Astrocyte (in vitro differentiated cells and primary cell): ENCODE measurements around the gene NDUFS7. TPM values are rescaled to one million over a fixed set of nuclear protein-coding genes. Genes with fewer than 3 reads are reported as not detected.
A peak's percentile ranks its signal among the peaks of the same experiment; 100 is the strongest.

Experiments used
- DNase-seq: peaks from one replicate; pipeline ENCODE4 v3.0.0-alpha.2; 2010; ENCODE audit warnings: low read depth
- FAIRE-seq: peaks from 2 replicates; lab custom pipeline; 2011; peaks lifted over from hg19 to GRCh38; lab: Jason Lieb, UNC
- H2AFZ ChIP-seq: 2 replicates; pipeline ENCODE4 v1.6.0; 2012; ENCODE audit warnings: low read depth, low read length, inconsistent platforms
- H3K27ac ChIP-seq: 2 replicates; pipeline ENCODE4 v1.5.1; 2011; ENCODE audit warnings: low read depth, low read length, inconsistent platforms
- H3K27me3 ChIP-seq: 2 replicates; pipeline ENCODE4 v1.6.0; 2011; ENCODE audit warnings: low read length, inconsistent platforms; ENCODE audit not compliant: insufficient read depth
- H3K36me3 ChIP-seq: 2 replicates; pipeline ENCODE4 v1.5.1; 2011; ENCODE audit warnings: low read length, inconsistent platforms; ENCODE audit not compliant: insufficient read depth
- H3K4me1 ChIP-seq: 2 replicates; pipeline ENCODE4 v1.5.1; 2011; ENCODE audit warnings: low read length, inconsistent platforms; ENCODE audit not compliant: insufficient read depth
- H3K4me2 ChIP-seq: 2 replicates; pipeline ENCODE4 v1.6.0; 2012; ENCODE audit warnings: low read length, inconsistent platforms
- H3K4me3 ChIP-seq: 2 replicates; pipeline ENCODE4 v1.5.1; 2011; ENCODE audit warnings: low read depth, mild to moderate bottlenecking, low read length, inconsistent platforms; ENCODE audit not compliant: insufficient read depth
- H3K79me2 ChIP-seq: 2 replicates; pipeline ENCODE4 v1.6.0; 2012; ENCODE audit warnings: mild to moderate bottlenecking, low read length, inconsistent platforms; ENCODE audit not compliant: insufficient read depth
- H3K9ac ChIP-seq: 2 replicates; pipeline ENCODE4 v1.6.0; 2012; ENCODE audit warnings: mild to moderate bottlenecking, low read length, inconsistent platforms
- H3K9me3 ChIP-seq: 2 replicates; pipeline ENCODE4 v1.5.1; 2012; ENCODE audit warnings: low read depth, mild to moderate bottlenecking, low read length, inconsistent platforms; ENCODE audit not compliant: insufficient read depth
- H4K20me1 ChIP-seq: 2 replicates; pipeline ENCODE4 v1.6.0; 2012; ENCODE audit warnings: low read length, inconsistent platforms; ENCODE audit not compliant: insufficient read depth
- H3K27ac Mint-ChIP-seq: one replicate; pipeline ENCODE4 v1.8.0; 2021; ENCODE audit warnings: mild to moderate bottlenecking, mixed read lengths; ENCODE audit not compliant: unreplicated experiment
- H3K27me3 Mint-ChIP-seq: one replicate; pipeline ENCODE4 v1.8.0; 2021; ENCODE audit warnings: low read depth, mixed read lengths; ENCODE audit not compliant: unreplicated experiment
- H3K36me3 Mint-ChIP-seq: one replicate; pipeline ENCODE4 v1.8.0; 2021; ENCODE audit warnings: low read depth, mixed read lengths; ENCODE audit not compliant: unreplicated experiment
- H3K4me1 Mint-ChIP-seq: one replicate; pipeline ENCODE4 v1.8.0; 2021; ENCODE audit warnings: low read depth, mixed read lengths; ENCODE audit not compliant: unreplicated experiment
- H3K4me3 Mint-ChIP-seq: one replicate; pipeline ENCODE4 v1.8.0; 2021; ENCODE audit warnings: mild to moderate bottlenecking, moderate library complexity, mixed read lengths; ENCODE audit not compliant: unreplicated experiment
- H3K9me3 Mint-ChIP-seq: one replicate; pipeline ENCODE4 v1.8.0; 2021; ENCODE audit warnings: mild to moderate bottlenecking, mixed read lengths; ENCODE audit not compliant: unreplicated experiment
- EZH2 ChIP-seq: IDR thresholded peaks from 2 replicates; pipeline ENCODE4 v1.6.1; 2012; ENCODE audit warnings: mild to moderate bottlenecking, low read length, inconsistent platforms; ENCODE audit not compliant: insufficient read depth
- total RNA-seq: library from RNA; stranded (reverse); gene quantifications from 2 replicates; pipeline ENCODE4 v1.2.1, GENCODE V29; 2021
- TF ChIP-seq, protein P1 (sequence below): IDR thresholded peaks from 2 replicates; pipeline ENCODE4 v1.5.1; 2011; ENCODE audit warnings: low read depth, mild to moderate bottlenecking, inconsistent platforms, low read length, moderate library complexity; ENCODE audit not compliant: insufficient read depth

Gene NDUFS7
- total RNA-seq, 1 donor from 2014 or later, result 64.0 TPM

- Mint-ChIP-seq H3K27ac (peak overlapping the region; percentile 35), H3K27me3 (no peaks in the 10 kb centered on the region), H3K9me3 (no peaks in the 10 kb centered on the region), H3K36me3 (peaks cover 12% of the 10 kb centered on the region), H3K4me1 (peaks cover 14% of the 10 kb centered on the region), H3K4me3 (no peak overlapping the region)
- Histone ChIP-seq H3K4me3 (peak overlapping the region; percentile 53), H3K9me3 (no peaks in the 10 kb centered on the region), H3K36me3 (peaks cover 28% of the 10 kb centered on the region), H3K27ac (peak overlapping the region; percentile 91), H3K4me2 (peak overlapping the region; percentile 89), H4K20me1 (peaks cover 4% of the 10 kb centered on the region), H3K27me3 (no peaks in the 10 kb centered on the region), H3K4me1 (peaks cover 46% of the 10 kb centered on the region), H3K9ac (peak overlapping the region; percentile 81), H2AFZ (no peak overlapping the region), H3K79me2 (peaks cover 30% of the 10 kb centered on the region)
- TF ChIP-seq EZH2, result no peak
- TF ChIP-seq, protein P1, sequence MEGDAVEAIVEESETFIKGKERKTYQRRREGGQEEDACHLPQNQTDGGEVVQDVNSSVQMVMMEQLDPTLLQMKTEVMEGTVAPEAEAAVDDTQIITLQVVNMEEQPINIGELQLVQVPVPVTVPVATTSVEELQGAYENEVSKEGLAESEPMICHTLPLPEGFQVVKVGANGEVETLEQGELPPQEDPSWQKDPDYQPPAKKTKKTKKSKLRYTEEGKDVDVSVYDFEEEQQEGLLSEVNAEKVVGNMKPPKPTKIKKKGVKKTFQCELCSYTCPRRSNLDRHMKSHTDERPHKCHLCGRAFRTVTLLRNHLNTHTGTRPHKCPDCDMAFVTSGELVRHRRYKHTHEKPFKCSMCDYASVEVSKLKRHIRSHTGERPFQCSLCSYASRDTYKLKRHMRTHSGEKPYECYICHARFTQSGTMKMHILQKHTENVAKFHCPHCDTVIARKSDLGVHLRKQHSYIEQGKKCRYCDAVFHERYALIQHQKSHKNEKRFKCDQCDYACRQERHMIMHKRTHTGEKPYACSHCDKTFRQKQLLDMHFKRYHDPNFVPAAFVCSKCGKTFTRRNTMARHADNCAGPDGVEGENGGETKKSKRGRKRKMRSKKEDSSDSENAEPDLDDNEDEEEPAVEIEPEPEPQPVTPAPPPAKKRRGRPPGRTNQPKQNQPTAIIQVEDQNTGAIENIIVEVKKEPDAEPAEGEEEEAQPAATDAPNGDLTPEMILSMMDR, result no peak
- DNase-seq (no peak), FAIRE-seq (no peak)
Observed at GRCh38 chr19:1362387-1363257, 21.1 kb upstream of the NDUFS7 start.

DNA sequence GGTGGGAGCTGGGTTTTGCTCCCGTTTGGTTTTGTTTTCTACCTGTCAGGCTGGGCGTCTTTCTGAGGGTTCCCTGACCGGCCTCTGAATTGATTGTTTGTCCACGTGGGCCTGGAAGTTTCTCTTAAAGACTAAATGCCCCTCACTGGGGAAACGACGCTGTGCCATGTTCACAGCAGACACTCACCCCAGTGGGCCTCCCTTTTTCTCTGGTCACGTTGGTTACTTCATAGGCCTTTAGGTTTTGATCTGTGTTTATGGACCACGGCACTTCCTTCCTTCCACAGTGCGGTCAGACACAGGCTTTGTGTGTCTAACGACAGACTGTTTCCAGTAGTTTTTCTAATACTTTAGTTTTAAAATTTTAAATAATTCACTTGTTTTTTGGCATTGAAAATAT lies 20.1 kb upstream of the NDUFS7 start:
- FAIRE-seq, result no peak
- Histone ChIP-seq H2AFZ (no peak overlapping the region), H3K36me3 (peaks cover 29% of the 10 kb centered on the region), H3K4me1 (peaks cover 46% of the 10 kb centered on the region), H3K4me3 (no peak overlapping the region), H4K20me1 (peaks cover 9% of the 10 kb centered on the region), H3K9ac (no peak overlapping the region), H3K27ac (no peak overlapping the region), H3K79me2 (peaks cover 30% of the 10 kb centered on the region), H3K27me3 (no peaks in the 10 kb centered on the region), H3K4me2 (no peak overlapping the region), H3K9me3 (no peaks in the 10 kb centered on the region)
- H3K36me3 Mint-ChIP-seq, result peaks cover 10% of the 10 kb centered on the region
- TF ChIP-seq EZH2, result no peak
- no peak overlapping the region for H3K27ac Mint-ChIP-seq
- H3K9me3 Mint-ChIP-seq, result no peaks in the 10 kb centered on the region
- no peak overlapping the region for H3K4me3 Mint-ChIP-seq
- no peaks in the 10 kb centered on the region for H3K27me3 Mint-ChIP-seq
- no peak for DNase-seq
- peaks cover 14% of the 10 kb centered on the region for H3K4me1 Mint-ChIP-seq

GRCh38 chr19:1364070-1364704 lies 19.5 kb upstream of the NDUFS7 start:
- H3K36me3 Mint-ChIP-seq, result peaks cover 9% of the 10 kb centered on the region
- no peak for DNase-seq
- no peaks in the 10 kb centered on the region for H3K27me3 Mint-ChIP-seq
- TF ChIP-seq, protein P1, result peak; percentile 38
- no peak for TF ChIP-seq EZH2
- H3K4me3 Mint-ChIP-seq, result no peak overlapping the region
- peak; percentile 52 for FAIRE-seq
- no peak overlapping the region for H3K4me3 ChIP-seq
- peaks cover 25% of the 10 kb centered on the region for H3K79me2 ChIP-seq
- H3K27ac ChIP-seq, result no peak overlapping the region
- no peaks in the 10 kb centered on the region for H3K9me3 ChIP-seq
- H3K27ac Mint-ChIP-seq, result no peak overlapping the region
- peaks cover 23% of the 10 kb centered on the region for H3K36me3 ChIP-seq
- peaks cover 14% of the 10 kb centered on the region for H3K4me1 Mint-ChIP-seq
- no peaks in the 10 kb centered on the region for H3K27me3 ChIP-seq
- no peak overlapping the region for H3K9ac ChIP-seq
- no peak overlapping the region for H2AFZ ChIP-seq
- peaks cover 9% of the 10 kb centered on the region for H4K20me1 ChIP-seq
- peaks cover 43% of the 10 kb centered on the region for H3K4me1 ChIP-seq
- H3K9me3 Mint-ChIP-seq, result no peaks in the 10 kb centered on the region
- H3K4me2 ChIP-seq, result no peak overlapping the region
